AG09319 (cell line): ENCODE results near the gene UACA.

ENCODE experiments used
- DNase-seq: peaks from one replicate; pipeline ENCODE4 v3.0.0-alpha.2; 2010; ENCODE audit warnings: low read depth; ENCODE audit errors: extremely low read depth
- TF ChIP-seq, protein P1 (sequence below): IDR thresholded peaks from 2 replicates; pipeline ENCODE4 v1.5.1; 2011; ENCODE audit warnings: low read depth, mild to moderate bottlenecking, inconsistent platforms, low read length, moderate library complexity

The UACA gene

DNA sequence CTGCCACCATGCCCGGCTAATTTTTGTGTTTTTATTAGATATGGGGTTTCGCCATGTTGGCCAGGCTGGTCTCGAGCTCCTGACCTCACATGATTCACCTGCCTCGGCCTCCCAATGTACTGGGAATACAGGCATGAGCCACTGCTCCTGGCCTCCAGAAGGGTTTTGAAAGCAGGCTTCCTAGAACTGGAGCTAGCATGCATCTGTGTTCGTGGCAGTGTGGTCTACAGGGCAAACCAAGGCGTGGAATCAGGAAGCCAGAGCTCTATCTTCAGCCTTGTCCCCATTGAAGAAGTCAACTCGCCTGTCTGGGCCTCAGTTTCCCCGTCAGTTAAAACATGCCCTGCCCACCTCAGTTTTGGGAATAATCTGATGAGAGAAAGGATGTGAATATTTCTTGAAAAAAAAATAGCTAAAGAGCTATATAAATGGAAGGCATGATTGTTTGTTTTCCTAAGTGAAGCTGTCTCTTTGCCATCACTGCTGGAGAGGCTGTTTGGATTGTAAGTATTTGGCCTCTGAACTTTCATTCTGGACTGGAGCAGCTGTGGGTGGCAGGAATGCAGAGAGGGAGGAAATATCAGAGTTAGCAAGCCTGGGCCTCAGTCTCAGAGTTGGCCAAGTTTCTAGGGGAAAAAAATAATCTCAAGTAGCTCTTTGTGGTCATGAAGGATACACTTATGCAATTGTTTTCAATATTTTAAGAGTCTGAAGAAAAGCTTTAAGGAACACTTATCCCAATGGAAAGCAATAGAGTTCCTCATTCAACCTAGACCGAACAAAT, 36.5 kb upstream of the UACA start:
- TF ChIP-seq, protein P1, sequence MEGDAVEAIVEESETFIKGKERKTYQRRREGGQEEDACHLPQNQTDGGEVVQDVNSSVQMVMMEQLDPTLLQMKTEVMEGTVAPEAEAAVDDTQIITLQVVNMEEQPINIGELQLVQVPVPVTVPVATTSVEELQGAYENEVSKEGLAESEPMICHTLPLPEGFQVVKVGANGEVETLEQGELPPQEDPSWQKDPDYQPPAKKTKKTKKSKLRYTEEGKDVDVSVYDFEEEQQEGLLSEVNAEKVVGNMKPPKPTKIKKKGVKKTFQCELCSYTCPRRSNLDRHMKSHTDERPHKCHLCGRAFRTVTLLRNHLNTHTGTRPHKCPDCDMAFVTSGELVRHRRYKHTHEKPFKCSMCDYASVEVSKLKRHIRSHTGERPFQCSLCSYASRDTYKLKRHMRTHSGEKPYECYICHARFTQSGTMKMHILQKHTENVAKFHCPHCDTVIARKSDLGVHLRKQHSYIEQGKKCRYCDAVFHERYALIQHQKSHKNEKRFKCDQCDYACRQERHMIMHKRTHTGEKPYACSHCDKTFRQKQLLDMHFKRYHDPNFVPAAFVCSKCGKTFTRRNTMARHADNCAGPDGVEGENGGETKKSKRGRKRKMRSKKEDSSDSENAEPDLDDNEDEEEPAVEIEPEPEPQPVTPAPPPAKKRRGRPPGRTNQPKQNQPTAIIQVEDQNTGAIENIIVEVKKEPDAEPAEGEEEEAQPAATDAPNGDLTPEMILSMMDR, result no peak
- DNase-seq, result peak; percentile 93

GRCh38 chr15:70797464-70797863, 34.1 kb upstream of the UACA start:
- TF ChIP-seq, protein P1, result no peak
- DNase-seq, result no peak

DNA sequence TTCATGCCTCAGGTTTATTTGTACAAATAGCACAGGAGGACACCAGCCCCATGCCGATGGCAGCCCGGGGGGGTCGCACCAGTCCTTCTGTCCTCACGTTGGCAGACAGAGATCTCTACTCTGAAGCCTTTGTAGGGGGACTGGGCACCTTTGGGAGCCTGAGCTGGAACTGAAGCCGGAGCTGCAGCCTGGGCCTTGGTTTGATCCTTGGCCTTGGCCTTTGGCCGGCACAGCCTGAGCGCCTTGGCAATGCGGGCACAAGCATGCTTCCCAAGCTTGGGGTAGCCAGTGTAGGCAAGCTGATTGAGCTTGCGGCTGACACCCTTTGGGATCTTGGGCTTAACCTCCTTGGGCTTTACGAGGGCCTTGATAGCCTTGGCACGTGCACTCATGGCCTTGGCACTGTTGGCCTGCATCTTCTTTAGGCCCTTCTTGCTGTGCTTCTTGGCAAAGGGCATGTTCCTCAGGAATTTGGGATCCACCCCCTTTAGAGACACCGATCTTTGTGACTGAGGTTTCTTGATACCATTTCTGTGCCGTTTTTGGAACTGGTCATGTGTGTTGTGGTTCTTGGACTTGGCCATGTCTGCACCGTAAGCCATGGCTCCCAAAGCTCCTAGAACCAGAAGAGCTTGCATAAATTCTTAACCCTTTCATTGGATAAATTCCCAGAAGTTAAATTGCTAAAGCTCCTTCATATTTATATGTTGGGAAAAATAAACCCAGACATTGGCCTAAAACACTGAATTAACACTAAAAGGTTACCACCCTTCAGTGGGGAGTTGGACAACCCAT, 33.4 kb upstream of the UACA start:
- TF ChIP-seq, protein P1, result no peak
- DNase-seq, result no peak

GRCh38 chr15:70795311-70795665, 31.9 kb upstream of the UACA start:
- TF ChIP-seq, protein P1, result no peak
- DNase-seq, result peak; percentile 75

GRCh38 chr15:70794596-70795310, 31.4 kb upstream of the UACA start:
- TF ChIP-seq, protein P1, result no peak
- no peak for DNase-seq

- no peak for DNase-seq
- TF ChIP-seq, protein P1, result no peak
These were observed 30.3 kb upstream of the UACA start for GRCh38 chr15:70793694-70794093.

- DNase-seq, result no peak
- TF ChIP-seq, protein P1, result no peak
These were observed 28.8 kb upstream of the UACA start for GRCh38 chr15:70792171-70792573.
